HG03135 (cell line): Measurements from ENCODE around the gene ROS1.
"Not testable (repeated sequence)": the region's sequence is repeated elsewhere in the genome, so short reads cannot be mapped to it uniquely, and the experiment has no call there.

Experiments used
- ATAC-seq: cut with Tn5 transposase; IDR thresholded peaks from one replicate; pipeline ENCODE4 v1.9.1; 2021; ENCODE audit warnings: mild to moderate bottlenecking, moderate library complexity; ENCODE audit not compliant: unreplicated experiment

Gene ROS1

DNA sequence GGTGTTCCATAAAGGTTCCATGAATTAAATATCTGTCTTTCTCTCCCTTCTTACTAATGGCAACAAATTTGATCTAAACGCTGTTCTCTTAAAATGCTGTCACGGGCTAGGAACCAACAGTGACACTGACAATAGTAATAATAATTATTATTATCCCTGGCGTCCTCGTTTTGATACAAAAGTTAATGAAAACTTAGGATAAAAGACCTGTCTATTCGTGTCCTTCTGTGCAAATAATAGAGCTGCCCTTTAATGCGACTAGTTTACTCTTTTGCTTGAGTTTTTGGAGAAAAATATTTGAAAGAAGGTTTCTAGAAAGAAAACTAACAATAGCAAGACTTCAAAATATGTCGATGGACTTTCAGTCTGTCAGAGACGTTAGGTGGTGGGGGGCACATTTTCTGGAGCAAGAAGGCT, 156.1 kb downstream of the ROS1 start:
- no peak for ATAC-seq

DNA sequence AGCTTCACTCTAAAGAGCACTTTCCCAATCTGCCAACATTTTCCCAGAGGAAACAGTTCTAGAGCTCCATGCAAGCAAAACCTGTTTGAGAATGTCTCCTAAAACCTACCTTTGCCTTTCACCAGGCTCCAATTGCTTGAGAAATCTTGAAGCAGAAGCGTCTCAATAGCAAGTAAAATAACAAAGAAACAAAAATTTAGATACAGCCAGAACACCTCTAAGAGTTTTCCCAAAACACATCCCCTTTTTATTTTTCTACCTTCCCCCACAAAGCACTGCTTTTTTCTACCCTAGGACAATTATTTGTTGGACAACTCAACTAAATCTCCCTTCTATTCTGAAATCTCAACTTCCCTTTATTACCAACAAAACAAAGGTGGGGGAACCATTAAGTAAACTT, 156.8 kb downstream of the ROS1 start:
- no peak for ATAC-seq

DNA sequence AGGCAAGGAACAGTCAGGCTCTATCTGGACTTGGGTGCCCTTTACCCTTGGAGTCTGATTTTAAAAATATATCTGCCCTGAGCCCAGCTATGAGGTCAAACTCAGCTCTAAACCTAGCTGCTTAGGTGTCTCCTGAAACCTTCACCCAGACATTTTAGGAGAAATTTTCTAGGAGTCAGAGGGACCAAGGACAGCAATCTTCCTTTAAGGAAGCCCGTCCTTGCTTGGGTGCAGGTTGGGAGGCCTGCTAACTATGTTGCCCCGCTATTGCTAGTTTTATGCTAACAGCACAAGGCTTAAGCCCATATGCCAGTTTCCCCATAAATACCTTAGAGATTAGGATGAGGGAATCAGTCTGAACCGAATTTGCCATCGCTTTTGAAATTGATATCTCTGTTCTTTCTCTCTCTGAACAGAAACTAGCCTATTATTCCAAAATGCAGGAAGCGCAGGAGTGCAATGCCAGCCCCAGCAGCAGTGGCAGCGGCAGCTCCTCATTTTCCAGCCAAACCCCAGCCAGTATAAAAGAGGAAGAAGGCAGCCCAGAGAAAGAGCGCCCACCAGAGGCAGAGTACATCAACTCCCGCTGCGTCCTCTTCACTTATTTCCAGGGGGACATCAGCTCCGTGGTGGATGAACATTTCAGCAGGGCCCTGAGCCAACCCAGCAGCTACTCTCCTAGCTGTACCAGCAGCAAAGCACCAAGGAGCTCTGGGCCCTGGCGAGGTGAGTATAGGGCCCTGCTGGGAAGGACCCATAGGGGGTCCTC, 157.8 kb downstream of the ROS1 start:
- ATAC-seq = no peak

DNA sequence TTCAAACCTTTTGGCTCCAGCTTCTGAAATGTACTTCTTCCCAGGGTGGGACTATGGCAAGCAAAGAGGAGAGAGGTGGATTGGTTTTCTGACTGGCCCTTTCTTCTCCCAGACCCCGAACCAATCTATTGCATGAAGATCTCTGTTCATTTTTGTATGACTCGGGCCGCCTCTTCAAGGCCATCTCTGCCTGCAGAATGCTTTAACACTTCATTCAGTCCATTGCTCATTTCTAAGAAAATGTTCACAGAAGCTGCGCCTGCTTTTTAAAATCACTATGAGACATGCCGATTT, 158.7 kb downstream of the ROS1 start:
- no peak for ATAC-seq

DNA sequence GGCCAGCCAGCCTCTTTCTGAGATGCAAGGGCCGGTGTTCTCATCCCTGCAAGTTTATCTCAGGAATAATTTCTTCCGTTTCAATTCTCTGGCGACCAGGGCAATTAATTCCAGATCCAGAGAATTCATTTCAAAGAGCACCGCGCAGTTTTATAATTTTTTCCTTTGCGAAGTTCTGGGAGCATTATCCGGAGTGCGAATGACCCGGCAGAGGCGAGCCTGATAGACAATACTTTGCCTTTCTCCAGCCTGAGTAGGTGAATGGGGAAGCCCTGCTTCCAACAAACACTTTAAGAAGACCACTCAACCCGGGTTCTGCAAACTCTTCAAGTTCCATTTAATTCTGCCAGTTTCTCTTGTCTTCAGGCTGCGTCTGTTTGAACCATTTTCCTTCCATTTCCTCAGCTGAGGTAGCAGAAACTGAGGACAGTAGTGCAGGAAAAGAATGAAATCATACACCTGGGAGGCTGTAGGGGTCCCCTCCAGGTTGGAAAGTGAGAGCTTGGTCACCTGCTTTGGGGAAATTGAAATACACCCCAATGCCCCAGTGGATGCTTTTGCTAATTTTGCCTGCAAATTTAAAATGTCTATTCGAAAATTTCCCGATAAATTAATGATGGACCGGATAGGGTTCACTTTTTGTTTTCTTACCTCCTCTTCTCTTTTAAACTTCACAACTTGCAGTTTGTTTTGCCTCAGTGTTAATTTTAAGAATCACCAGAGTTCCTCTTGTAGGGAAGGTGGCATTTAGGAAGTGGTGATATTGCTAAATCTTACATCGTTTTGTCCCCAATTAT, 159.3 kb downstream of the ROS1 start:
- ATAC-seq = no peak

DNA sequence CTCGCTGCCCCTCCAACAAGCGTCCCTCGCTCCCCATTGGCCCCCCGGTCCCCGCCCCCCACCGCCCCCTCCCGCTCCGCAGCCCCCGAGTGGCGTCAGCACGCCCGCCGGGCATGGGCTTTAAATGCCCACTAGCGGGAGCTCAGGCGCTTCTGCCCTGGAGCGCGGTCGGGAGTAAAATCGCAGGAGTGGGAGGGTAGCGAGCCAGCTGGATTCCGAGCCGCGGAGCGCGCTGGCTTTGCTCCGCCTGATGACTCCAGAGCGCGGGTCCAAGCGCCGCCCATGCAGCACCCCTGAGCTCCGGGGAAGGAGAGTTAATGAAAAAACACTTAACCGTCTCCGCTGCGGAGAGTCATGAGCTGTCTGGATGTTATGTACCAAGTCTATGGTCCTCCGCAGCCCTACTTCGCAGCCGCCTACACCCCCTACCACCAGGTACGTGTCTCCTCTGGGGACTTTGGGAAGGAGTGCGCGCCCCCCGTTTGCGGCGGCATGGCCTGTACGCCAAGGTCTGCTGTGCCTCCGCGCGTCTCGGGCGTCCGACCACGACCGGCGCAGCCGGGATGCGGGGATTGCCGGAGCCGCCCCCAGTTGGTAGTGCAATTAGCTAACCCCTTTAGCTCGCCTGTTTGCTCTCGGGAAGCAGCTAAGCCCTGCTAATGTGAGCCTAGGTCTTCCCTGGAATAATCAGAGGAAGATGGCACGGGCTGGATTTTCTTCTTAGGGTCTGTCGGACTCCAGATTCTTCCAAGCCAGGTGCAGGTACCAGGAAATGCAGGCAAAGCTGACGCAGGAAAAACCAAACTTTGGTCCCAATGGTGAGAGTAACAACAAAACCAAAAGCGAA, 160.1 kb downstream of the ROS1 start, which contains the start of gene VGLL2:
Gene VGLL2, plus strand, starts transcription at position 149 of the 847 bp plus-strand sequence. Its CDS starts 206 bp downstream, at position 355.
- no peak for ATAC-seq

DNA sequence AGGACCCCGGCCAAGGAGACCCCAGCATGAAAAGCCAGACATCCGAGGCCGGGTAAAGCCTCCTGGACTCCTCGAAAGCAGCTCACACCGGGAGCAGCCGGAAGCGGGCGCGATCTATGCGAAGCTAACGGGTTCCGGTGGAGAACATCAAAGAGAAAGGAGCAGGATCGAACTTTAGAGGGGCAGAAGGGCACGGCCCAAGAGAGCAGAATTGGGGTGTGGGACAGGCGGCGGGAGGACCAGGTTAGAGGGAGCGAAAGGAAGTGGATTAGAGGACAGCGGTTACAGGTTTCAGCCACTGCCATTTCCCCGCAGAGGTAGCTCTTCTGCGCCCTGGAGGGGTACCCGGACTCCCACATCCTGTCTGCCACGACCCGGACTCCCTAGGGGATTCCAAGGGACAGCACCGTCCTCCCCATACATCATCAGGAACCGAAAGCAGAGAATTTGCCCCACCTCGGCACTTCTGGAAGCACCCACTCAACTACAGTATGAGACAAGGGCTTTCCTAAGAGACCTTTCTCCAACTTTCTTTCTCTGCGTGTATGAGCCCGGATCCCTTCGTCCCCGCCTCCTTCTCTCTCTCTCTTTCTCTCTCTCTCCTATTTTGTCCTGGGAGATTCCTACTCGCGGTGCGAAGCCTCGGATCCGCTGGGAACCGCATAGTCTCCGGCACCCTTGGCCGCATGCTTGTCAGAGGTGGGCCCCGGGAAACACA, 160.9 kb downstream of the ROS1 start:
- peak; percentile 49 for ATAC-seq

DNA sequence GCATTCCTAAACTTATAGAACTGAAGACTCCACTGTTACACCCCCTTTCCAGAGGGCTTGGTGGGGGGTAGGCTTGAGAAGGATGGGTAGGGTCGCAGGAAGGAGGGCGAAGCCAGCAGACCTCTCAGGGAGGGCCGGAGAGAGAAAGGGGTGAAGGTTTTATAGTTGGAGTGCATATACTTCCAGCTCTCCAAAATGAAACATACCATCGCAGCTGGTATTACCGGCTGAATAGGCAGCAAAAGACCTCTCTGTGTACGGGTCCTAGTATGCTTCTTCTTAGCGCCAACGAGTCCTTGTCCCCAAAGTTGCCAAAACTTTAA, 161.4 kb downstream of the ROS1 start:
- no peak for ATAC-seq

DNA sequence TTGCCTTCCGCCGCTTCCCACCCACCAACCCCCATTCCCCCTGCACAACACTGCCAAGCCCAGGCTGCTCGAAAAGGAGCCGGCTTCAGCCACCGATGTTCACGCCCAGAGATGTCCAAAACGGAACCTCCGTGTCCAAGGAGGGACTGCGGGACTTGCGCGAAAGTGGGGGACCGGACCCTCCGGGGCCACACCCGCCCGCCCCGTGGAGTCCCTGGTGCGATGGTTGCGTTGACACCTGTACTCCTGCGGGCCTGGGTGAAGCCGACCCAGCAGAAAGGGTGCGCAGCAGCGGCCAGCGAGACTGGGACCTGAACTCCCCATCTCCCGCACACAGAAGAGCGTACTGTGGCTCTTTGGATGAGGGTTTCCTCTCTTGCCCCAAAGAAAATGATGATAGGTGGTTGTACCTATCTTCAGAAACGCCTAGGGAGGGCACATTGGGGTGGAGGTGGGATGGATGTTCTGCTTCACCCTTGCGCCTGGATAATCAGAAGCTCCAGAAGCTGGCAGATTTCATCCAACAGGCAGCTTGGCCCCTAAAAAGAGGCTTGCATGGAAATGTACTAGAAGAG, 162.3 kb downstream of the ROS1 start:
- no peak for ATAC-seq

DNA sequence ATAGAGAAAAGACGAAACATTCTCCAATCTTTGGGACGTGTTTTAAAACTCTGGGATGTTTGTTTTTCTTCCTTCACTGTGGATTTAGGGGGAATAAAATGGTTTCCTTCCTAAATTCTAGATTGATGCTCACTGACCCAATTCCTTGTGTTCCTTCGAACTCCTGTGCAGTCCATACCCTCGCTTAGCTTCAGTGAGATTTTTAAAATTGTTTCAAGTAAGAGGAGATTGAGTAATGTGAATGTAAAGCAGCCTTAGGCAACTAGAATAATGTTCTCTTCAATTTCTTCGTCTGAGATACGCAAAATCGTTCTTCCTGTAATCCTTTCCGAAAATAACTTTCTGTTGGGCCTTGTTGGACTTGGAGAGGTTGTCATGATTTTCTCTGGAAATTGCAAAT, 162.9 kb downstream of the ROS1 start:
- no peak for ATAC-seq

DNA sequence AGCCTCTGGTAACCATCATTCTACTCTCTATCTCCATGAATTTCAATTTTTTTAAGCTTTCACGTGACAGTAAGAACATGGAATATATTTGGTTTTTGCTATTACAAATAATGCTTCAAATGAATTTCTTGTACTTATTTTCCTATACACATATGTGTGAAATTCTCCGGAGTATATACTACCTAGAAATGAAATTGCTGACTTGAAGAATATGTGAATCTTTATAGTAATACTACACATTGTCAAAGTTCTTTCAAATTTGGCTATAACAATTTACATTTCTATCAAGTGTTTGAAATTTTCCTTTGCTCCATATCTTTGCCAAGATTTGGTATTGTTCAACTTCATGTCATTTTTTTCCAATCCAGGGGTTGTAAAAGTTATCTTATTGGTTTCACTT, 172.0 kb downstream of the ROS1 start:
- ATAC-seq = no peak

DNA sequence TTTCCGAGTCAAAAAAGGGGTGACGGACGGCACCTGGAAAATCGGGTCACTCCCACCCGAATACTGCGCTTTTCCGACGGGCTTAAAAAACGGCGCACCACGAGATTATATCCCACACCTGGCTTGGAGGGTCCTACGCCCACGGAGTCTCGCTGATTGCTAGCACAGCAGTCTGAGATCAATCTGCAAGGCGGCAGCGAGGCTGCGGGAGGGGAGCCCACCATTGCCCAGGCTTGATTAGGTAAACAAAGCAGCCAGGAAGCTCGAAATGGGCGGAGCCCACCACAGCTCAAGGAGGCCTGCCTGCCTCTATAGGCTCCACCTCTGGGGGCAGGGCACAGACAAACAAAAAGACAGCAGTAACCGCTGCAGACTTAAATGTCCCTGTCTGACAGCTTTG, 180.8 kb downstream of the ROS1 start:
- not testable (repeated sequence) for ATAC-seq

DNA sequence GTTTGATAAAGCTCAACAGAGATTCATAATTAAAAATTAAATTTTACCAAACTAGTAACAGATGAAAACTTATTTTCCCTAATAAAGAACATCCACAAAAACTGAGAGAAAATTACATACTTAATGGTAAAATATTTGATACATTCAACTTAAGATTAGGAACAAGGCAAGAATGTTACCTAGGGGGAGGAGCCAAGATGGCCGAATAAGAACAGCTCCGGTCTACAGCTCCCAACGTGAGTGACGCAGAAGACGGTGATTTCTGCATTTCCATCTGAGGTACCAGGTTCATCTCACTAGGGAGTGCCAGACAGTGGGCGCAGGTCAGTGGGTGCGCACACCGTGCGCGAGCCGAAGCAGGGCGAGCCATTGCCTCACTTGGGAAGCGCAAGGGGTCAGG, 181.2 kb downstream of the ROS1 start:
- ATAC-seq = not testable (repeated sequence)
